ENCODE measurements around the gene TBPL1. TPM values are rescaled to one million over a fixed set of nuclear protein-coding genes. Genes with fewer than 3 reads are reported as not detected.
"Not testable (repeated sequence)": the region's sequence is repeated elsewhere in the genome, so short reads cannot be mapped to it uniquely, and the experiment has no call there.

Gene TBPL1
- total and polyA plus RNA-seq, 2 donors = 29.0 to 41.9 TPM

- Histone ChIP-seq H3K36me3 (ENCODE audit: control insufficient read depth in 2 of 2, insufficient read depth in 2 of 2, low read length in 1 of 2) (no peaks in the 10 kb centered on the region), H3K4me3 (ENCODE audit: low read length in 2 of 2) (no peak overlapping the region), H3K4me1 (ENCODE audit: control insufficient read depth in 2 of 2, insufficient read depth in 2 of 2, low read length in 2 of 2) (no peaks in the 10 kb centered on the region), H3K27me3 (ENCODE audit: control insufficient read depth in 2 of 2, insufficient read depth in 1 of 2, low read length in 1 of 2) (peaks cover 0 to 3% of the 10 kb centered on the region in 2 donors), H3K27ac (ENCODE audit: low read depth in 1 of 2, low read length in 1 of 2) (no peak overlapping the region), H3K9me3 (ENCODE audit: control insufficient read depth in 2 of 2, insufficient read depth in 1 of 2, low read length in 1 of 2) (no peaks in the 10 kb centered on the region)
- peak; percentile 27 to 85 (median 64) for DNase-seq (ENCODE audit: low read depth in 6 of 9, low spot score in 9 of 9)
- 27% methylated on average over 6 of the region's 6 CpGs for WGBS
Observed at GRCh38 chr6:133921249-133921859, 31.7 kb upstream of the TBPL1 start.

DNA sequence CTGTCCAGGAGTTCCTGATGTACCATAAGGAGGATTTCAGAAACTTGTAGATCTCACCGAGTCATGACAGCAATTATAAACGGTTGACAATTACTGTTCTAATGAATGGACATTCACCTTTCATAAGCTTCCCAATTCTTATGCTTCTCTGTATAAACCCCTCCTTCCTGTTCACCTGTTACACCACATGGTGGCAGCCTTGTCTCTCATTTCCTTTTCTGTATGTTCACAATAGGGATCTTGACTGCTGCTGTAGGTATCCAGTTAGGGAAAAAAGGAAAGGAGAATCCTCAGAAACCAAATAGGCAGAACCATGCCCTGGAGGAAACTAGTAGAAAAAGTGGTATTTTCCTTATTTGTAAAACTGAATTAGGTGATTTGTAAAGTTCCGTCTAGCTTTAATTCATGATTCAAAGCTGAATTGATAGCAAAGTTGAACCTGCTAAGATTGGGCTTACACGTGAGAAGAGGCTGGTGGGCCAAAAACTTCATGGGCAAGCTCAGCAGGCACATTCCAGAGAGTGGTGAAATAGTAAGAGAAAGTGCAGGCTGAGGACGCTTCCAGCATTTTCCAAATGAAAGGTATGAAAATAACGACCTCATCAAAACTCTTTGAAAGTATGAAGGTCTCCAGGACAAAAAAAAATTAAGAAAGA, 29.0 kb upstream of the TBPL1 start:
- Histone ChIP-seq H3K36me3 (ENCODE audit: control insufficient read depth in 2 of 2, insufficient read depth in 2 of 2, low read length in 1 of 2) (no peaks in the 10 kb centered on the region), H3K27me3 (ENCODE audit: control insufficient read depth in 2 of 2, insufficient read depth in 1 of 2, low read length in 1 of 2) (peaks cover 0 to 7% of the 10 kb centered on the region in 2 donors), H3K4me1 (ENCODE audit: control insufficient read depth in 2 of 2, insufficient read depth in 2 of 2, low read length in 2 of 2) (no peaks in the 10 kb centered on the region), H3K9me3 (ENCODE audit: control insufficient read depth in 2 of 2, insufficient read depth in 1 of 2, low read length in 1 of 2) (no peaks in the 10 kb centered on the region), H3K27ac (ENCODE audit: low read depth in 1 of 2, low read length in 1 of 2) (no peak overlapping the region), H3K4me3 (ENCODE audit: low read length in 2 of 2) (no peak overlapping the region)
- DNase-seq (ENCODE audit: low read depth in 6 of 9, low spot score in 9 of 9) = peak; percentile 23 to 75 (median 55)
- WGBS = 32% methylated on average over 6 of the region's 6 CpGs

- H3K27ac ChIP-seq (ENCODE audit: low read depth in 1 of 2, low read length in 1 of 2); H3K9me3 ChIP-seq (ENCODE audit: control insufficient read depth in 2 of 2, insufficient read depth in 1 of 2, low read length in 1 of 2); H3K4me3 ChIP-seq (ENCODE audit: low read length in 2 of 2); H3K27me3 ChIP-seq (ENCODE audit: control insufficient read depth in 2 of 2, insufficient read depth in 1 of 2, low read length in 1 of 2); H3K4me1 ChIP-seq (ENCODE audit: control insufficient read depth in 2 of 2, insufficient read depth in 2 of 2, low read length in 2 of 2); H3K36me3 ChIP-seq (ENCODE audit: control insufficient read depth in 2 of 2, insufficient read depth in 2 of 2, low read length in 1 of 2); DNase-seq (ENCODE audit: low read depth in 6 of 9, low spot score in 9 of 9): not testable (repeated sequence)
- WGBS = 84% methylated on average over 6 of the region's 6 CpGs
Observed at GRCh38 chr6:133931221-133931620, 21.8 kb upstream of the TBPL1 start.

DNA sequence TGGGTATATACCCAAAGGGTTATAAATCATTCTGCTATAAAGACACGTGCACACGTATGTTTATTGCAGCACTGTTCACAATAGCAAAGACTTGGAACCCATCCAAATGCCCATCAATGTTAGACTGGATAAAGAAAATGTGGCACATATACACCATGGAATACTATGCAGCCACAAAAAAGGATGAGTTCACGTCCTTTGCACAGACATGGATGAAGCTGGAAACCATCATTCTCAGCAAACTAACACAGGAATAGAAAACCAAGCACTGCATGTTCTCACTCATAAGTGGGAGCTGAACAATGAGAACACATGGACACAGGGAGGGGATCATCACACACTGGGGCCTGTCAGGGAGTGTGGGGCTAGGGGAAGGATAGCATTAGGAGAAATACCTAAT, 16.7 kb upstream of the TBPL1 start:
- 97% methylated on average over 3 of the region's 3 CpGs for WGBS
- H3K9me3 ChIP-seq (ENCODE audit: control insufficient read depth in 2 of 2, insufficient read depth in 1 of 2, low read length in 1 of 2); H3K27ac ChIP-seq (ENCODE audit: low read depth in 1 of 2, low read length in 1 of 2); H3K36me3 ChIP-seq (ENCODE audit: control insufficient read depth in 2 of 2, insufficient read depth in 2 of 2, low read length in 1 of 2); DNase-seq (ENCODE audit: low read depth in 6 of 9, low spot score in 9 of 9); H3K4me1 ChIP-seq (ENCODE audit: control insufficient read depth in 2 of 2, insufficient read depth in 2 of 2, low read length in 2 of 2); H3K27me3 ChIP-seq (ENCODE audit: control insufficient read depth in 2 of 2, insufficient read depth in 1 of 2, low read length in 1 of 2); H3K4me3 ChIP-seq (ENCODE audit: low read length in 2 of 2): not testable (repeated sequence)

- no peaks in the 10 kb centered on the region for H3K27me3 ChIP-seq (ENCODE audit: control insufficient read depth in 2 of 2, insufficient read depth in 1 of 2, low read length in 1 of 2)
- no peak for DNase-seq (ENCODE audit: low read depth in 6 of 9, low spot score in 9 of 9)
- no peak overlapping the region for H3K27ac ChIP-seq (ENCODE audit: low read depth in 1 of 2, low read length in 1 of 2)
- H3K4me1 ChIP-seq (ENCODE audit: control insufficient read depth in 2 of 2, insufficient read depth in 2 of 2, low read length in 2 of 2) = no peaks in the 10 kb centered on the region
- H3K36me3 ChIP-seq (ENCODE audit: control insufficient read depth in 2 of 2, insufficient read depth in 2 of 2, low read length in 1 of 2) = no peaks in the 10 kb centered on the region
- H3K9me3 ChIP-seq (ENCODE audit: control insufficient read depth in 2 of 2, insufficient read depth in 1 of 2, low read length in 1 of 2) = no peaks in the 10 kb centered on the region
- no peak overlapping the region for H3K4me3 ChIP-seq (ENCODE audit: low read length in 2 of 2)
Observed at GRCh38 chr6:133937909-133938308, 15.1 kb upstream of the TBPL1 start.

- Histone ChIP-seq H3K36me3 (ENCODE audit: control insufficient read depth in 2 of 2, insufficient read depth in 2 of 2, low read length in 1 of 2) (no peaks in the 10 kb centered on the region), H3K27ac (ENCODE audit: low read depth in 1 of 2, low read length in 1 of 2) (no peak overlapping the region), H3K9me3 (ENCODE audit: control insufficient read depth in 2 of 2, insufficient read depth in 1 of 2, low read length in 1 of 2) (no peaks in the 10 kb centered on the region), H3K4me3 (ENCODE audit: low read length in 2 of 2) (no peak overlapping the region), H3K27me3 (ENCODE audit: control insufficient read depth in 2 of 2, insufficient read depth in 1 of 2, low read length in 1 of 2) (no peaks in the 10 kb centered on the region), H3K4me1 (ENCODE audit: control insufficient read depth in 2 of 2, insufficient read depth in 2 of 2, low read length in 2 of 2) (no peaks in the 10 kb centered on the region)
- WGBS = 98% methylated on average over 1 of the region's 1 CpG
- DNase-seq (ENCODE audit: low read depth in 6 of 9, low spot score in 9 of 9) = no peak
Observed at GRCh38 chr6:133938533-133938932, 14.5 kb upstream of the TBPL1 start.

DNA sequence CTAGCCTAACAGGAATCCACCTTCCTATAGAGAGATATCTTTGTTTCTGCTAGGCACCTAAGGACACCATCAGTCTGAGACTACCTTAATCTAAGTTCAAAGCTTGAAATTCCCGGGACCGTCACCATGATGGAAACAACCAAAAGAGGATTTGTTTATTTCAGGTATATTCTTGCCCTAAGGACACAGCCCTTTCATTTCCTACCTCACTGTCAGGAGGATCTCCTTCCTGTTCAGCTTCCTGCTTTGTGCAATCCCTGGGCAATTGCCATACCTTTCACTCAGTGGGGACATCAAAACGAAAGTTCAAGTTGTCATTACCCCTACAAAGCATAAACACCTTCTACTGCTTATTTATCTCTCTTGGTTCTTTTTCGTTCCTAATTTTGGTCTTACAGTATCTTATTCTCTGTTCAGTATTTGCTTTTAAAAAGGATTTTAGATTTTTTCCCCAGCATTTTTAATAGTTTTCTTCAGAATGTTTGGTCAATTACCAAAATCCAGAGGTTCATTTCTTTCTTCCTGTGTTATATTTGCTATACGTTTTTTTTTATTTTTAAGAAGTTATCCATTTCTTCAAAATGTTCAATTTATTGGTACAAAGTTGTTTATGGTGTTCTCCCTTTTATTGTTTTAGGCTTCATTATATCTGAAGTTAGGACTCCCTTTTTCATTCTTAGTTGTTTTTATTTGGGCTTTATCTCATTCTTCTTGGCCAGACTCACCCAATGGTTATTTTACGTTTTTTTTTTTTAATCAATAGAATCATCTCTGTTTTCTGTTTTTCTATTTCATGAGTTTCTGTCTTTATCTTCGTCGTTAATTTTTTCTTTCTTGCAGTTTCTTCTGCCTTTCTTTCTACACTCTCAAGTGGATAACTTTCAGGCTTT, 13.0 kb upstream of the TBPL1 start:
- Histone ChIP-seq H3K9me3 (ENCODE audit: control insufficient read depth in 2 of 2, insufficient read depth in 1 of 2, low read length in 1 of 2) (no peaks in the 10 kb centered on the region), H3K27me3 (ENCODE audit: control insufficient read depth in 2 of 2, insufficient read depth in 1 of 2, low read length in 1 of 2) (no peaks in the 10 kb centered on the region), H3K27ac (ENCODE audit: low read depth in 1 of 2, low read length in 1 of 2) (no peak overlapping the region), H3K4me1 (ENCODE audit: control insufficient read depth in 2 of 2, insufficient read depth in 2 of 2, low read length in 2 of 2) (no peaks in the 10 kb centered on the region), H3K4me3 (ENCODE audit: low read length in 2 of 2) (no peak overlapping the region), H3K36me3 (ENCODE audit: control insufficient read depth in 2 of 2, insufficient read depth in 2 of 2, low read length in 1 of 2) (no peaks in the 10 kb centered on the region)
- 92% methylated on average over 8 of the region's 8 CpGs for WGBS
- no peak for DNase-seq (ENCODE audit: low read depth in 6 of 9, low spot score in 9 of 9)

- Histone ChIP-seq H3K9me3 (ENCODE audit: control insufficient read depth in 2 of 2, insufficient read depth in 1 of 2, low read length in 1 of 2) (no peaks in the 10 kb centered on the region), H3K36me3 (ENCODE audit: control insufficient read depth in 2 of 2, insufficient read depth in 2 of 2, low read length in 1 of 2) (no peaks in the 10 kb centered on the region), H3K27ac (ENCODE audit: low read depth in 1 of 2, low read length in 1 of 2) (no peak overlapping the region), H3K4me1 (ENCODE audit: control insufficient read depth in 2 of 2, insufficient read depth in 2 of 2, low read length in 2 of 2) (no peaks in the 10 kb centered on the region), H3K27me3 (ENCODE audit: control insufficient read depth in 2 of 2, insufficient read depth in 1 of 2, low read length in 1 of 2) (no peaks in the 10 kb centered on the region), H3K4me3 (ENCODE audit: low read length in 2 of 2) (no peak overlapping the region)
- no peak for DNase-seq (ENCODE audit: low read depth in 6 of 9, low spot score in 9 of 9)
- WGBS = 89% methylated on average over 3 of the region's 3 CpGs
Observed at GRCh38 chr6:133945158-133945557, 7.9 kb upstream of the TBPL1 start.

DNA sequence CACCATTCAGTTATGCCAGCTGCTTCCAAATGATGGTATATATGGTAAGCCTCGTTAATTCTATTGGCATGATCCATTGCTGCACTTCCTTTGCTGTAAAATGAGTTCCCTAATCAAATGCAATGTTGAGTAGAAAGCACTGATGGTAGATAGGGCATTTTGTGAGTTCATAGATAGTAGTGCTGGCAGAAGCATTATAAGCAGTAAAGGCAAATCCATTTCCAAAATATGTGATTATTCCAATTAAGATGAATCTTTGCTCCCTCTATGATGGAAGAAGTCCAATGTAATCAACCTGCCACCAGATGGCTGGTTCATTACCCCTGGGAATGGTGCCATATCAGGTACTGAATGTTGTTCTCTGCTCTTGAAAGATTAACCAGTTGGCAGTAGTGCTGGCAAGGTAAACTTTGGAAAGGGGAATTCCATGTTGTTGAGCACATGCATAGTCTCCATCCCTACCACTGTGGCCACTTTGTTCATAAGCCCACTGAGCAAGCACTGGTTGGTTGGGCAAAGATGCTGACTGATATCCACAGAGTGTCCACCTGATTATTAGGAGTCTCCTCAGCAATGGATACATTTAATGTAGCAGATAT, 5.6 kb upstream of the TBPL1 start:
- no peak overlapping the region for H3K4me3 ChIP-seq (ENCODE audit: low read length in 2 of 2)
- 91% methylated on average over 1 of the region's 1 CpG for WGBS
- H3K9me3 ChIP-seq (ENCODE audit: control insufficient read depth in 2 of 2, insufficient read depth in 1 of 2, low read length in 1 of 2) = no peaks in the 10 kb centered on the region
- H3K36me3 ChIP-seq (ENCODE audit: control insufficient read depth in 2 of 2, insufficient read depth in 2 of 2, low read length in 1 of 2) = no peaks in the 10 kb centered on the region
- H3K4me1 ChIP-seq (ENCODE audit: control insufficient read depth in 2 of 2, insufficient read depth in 2 of 2, low read length in 2 of 2) = no peaks in the 10 kb centered on the region
- peaks cover 0 to 10% of the 10 kb centered on the region in 2 donors for H3K27me3 ChIP-seq (ENCODE audit: control insufficient read depth in 2 of 2, insufficient read depth in 1 of 2, low read length in 1 of 2)
- DNase-seq (ENCODE audit: low read depth in 6 of 9, low spot score in 9 of 9) = no peak
- H3K27ac ChIP-seq (ENCODE audit: low read depth in 1 of 2, low read length in 1 of 2) = no peak overlapping the region
